Astrocyte of the spinal cord (primary cell): ENCODE data around the gene NBDY.
"Not testable (repeated sequence)": the region's sequence is repeated elsewhere in the genome, so short reads cannot be mapped to it uniquely, and the experiment has no call there.

ENCODE experiments used
- DNase-seq: peaks from one replicate; pipeline ENCODE4 v3.0.0; 2011; ENCODE audit warnings: low read depth, low spot score
- H3K4me3 ChIP-seq: 2 replicates; pipeline ENCODE4 v1.5.1; 2011; ENCODE audit warnings: low read depth, mild to moderate bottlenecking, low read length, moderate library complexity
- in situ Hi-C: cut with HindIII; loops from 2 replicates; pipeline ENCODE4 v1.10.0; 2017; ENCODE audit warnings: low sequenced_read_pairs
- TF ChIP-seq, protein P1 (sequence below): IDR thresholded peaks from 2 replicates; pipeline ENCODE4 v1.5.1; 2012; ENCODE audit warnings: low read depth, mild to moderate bottlenecking, low read length, inconsistent platforms

Gene NBDY

DNA sequence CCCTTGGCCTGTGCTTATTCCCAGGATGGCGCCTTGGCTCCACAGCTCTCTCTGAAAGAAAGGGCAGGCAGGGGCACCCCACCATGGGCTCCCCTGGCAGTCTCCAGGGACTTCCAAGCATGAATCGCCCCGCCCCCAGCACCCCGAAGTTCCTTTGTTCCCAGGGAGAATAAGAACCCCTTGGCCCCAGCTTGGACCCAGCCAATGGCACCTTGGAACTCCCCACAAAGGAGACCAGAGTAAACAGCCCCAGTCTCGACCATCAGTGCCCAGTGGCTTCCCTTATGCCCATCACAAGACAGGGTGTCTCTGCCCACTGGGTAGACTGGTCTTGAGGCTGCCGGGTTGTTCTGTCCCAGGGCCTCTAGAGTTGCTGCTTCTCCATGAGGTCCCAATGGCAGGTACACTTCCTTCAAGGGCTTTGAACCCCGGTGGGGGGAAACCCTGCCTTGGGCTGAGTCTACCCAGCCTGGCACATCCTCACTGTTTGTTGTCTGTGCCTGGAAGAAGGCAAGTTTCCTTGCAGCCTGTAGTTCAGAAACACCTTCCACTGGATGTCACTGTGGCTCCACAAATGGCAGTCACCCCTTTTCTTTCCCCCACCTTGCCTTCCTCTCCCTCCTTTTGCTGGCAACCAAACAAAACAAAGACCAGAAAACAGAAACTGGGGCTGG, 30.8 kb downstream of the NBDY start:
- no peak for DNase-seq
- in situ Hi-C loops: no loop called here
- H3K4me3 ChIP-seq: no peak overlapping the region
- TF ChIP-seq, protein P1, sequence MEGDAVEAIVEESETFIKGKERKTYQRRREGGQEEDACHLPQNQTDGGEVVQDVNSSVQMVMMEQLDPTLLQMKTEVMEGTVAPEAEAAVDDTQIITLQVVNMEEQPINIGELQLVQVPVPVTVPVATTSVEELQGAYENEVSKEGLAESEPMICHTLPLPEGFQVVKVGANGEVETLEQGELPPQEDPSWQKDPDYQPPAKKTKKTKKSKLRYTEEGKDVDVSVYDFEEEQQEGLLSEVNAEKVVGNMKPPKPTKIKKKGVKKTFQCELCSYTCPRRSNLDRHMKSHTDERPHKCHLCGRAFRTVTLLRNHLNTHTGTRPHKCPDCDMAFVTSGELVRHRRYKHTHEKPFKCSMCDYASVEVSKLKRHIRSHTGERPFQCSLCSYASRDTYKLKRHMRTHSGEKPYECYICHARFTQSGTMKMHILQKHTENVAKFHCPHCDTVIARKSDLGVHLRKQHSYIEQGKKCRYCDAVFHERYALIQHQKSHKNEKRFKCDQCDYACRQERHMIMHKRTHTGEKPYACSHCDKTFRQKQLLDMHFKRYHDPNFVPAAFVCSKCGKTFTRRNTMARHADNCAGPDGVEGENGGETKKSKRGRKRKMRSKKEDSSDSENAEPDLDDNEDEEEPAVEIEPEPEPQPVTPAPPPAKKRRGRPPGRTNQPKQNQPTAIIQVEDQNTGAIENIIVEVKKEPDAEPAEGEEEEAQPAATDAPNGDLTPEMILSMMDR: no peak

DNA sequence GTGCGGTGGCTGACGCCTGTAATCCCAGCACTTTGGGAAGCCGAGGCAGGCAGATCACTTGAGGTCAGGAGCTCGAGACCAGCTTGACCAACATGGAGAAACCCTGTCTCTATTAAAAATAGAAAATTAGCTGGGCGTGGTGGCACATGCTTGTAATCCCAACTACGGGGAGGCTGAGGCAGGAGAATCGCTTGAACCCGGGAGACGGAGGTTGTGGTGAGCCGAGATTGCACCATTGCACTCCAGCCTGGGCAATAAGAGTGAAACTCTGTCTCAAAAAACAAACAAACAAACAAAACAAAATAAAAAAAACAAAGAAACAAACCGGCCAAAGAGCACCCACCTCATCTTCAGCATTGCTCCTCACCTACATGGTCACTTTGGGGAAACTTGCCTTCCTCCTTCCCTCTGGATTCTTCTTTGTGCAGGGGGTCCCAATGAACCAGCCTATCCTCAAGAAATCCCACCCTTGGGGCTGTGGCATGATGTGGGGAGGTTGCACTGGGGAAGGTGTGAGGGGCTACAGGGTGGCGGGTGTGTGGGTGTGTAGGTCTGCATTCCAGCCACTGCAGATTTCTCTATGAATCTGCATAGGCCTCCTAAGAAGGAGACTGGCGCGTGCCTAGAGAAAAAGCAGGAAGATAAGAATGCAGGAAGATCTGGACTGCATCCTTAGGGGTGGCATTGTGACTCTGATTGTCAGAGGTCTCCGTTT, 31.5 kb downstream of the NBDY start:
- H3K4me3 ChIP-seq, in situ Hi-C loops, DNase-seq: not testable (repeated sequence)

DNA sequence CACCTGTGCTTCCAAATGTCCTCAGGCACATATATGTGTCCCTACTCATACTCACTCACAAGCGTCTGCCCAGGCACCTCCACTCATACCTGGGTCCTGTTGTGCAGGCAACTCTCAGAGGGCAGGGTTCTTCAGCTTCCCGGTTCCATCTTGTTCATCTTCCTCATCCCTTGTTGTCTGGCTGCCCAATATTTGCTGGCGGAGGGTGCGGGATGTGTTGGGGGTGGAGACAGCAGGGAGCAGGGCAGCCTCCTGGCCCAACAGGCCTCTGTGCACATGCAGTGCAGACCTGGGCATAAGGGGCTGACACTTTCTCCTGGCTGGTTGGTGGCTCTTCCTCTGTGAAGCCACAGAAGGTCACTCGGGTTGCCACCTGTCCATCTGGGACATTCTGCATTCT, 32.1 kb downstream of the NBDY start:
- DNase-seq: no peak
- in situ Hi-C loops: no loop called here
- no peak overlapping the region for H3K4me3 ChIP-seq
- TF ChIP-seq, protein P1: no peak

DNA sequence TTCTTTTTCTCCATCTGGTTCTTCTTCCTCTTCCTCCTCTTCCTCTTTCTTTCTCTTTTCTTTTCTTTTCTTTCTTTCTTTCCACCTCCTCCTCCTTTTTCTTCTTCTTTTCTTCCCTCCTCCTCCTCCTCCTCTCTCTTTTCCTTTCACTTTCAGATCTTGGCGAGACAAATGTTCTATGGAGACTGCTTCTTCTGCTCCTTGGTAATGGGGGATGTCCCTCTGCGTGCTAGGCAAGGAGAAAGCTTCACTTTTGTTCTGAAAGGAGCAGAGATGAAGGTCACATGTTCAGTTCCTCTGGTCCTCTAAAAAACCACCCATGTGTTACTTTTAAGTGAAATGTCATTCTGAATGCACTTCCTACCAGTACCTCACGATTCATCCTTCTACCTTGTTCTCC, 33.2 kb downstream of the NBDY start:
- H3K4me3 ChIP-seq: no peak overlapping the region
- DNase-seq: no peak
- TF ChIP-seq, protein P1: no peak
- in situ Hi-C loops: no loop called here

DNA sequence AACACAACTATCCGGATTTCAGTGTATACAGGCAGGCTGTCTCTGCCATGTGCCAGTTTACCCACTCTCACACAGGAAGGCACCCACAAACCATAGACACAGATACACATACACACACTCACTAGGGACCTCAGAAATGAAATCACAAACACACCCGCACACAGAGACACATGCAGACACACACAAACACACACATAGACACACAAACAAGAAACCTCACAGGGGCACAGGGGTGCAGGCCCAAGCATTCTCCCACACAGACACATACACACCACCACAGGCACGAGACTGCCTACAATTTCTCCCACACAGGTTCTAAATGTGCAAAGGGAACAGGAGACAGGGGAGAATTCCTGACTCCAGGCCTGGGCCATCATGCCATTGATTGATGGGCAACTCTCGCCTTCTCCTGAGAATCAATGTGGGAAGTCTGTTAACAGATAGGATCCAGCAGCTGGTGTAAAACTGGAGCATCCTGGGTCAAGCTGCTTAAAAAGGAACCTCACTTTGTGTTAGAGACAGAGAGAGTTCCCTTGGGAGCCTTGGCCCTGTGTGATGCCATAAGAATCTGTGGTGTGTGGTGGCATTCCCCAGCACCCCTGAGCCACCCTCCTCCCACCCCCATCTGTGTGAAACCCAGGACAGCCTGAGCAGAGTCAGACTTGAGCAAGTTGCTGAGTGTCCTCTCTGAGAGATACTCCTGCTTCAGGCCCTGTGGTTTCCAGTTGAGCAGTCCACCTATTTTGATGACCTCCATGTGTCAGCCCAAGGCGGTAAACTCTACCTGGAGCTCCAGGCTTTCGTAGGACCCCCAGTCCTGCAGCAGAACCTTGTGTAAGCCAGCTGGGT, 33.9 kb downstream of the NBDY start:
- H3K4me3 ChIP-seq: no peak overlapping the region
- in situ Hi-C loops: no loop called here
- no peak for DNase-seq
- TF ChIP-seq, protein P1: no peak

DNA sequence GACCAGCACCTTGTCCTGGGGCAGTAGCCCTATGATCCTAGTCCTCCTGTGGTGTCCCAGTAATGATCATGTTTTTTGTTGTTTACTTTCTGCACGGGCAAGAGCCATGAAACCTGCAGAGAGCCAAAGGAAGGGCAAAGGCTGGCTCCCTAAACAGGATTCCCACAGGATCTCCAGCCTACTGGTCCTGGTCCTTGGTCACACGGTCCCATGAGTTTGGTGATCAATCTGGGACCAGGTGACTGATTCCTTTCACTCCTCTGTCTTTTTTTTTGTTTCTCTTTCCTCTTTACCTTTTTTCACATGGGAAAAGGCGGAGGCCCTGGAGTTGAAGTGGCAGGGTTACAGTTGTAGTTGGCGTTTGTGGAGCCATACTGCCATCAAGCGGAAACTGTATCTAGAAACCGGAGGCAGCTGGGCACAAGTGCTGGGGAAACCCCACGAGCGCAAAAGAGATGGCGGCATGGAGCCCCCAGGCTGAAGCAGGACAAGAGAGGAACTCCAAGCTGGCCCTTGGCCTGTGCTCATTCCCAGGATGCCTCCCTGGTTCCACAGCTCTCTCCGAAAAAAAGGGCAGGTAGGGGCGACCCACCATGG, 34.6 kb downstream of the NBDY start:
- in situ Hi-C loops: no loop called here
- peak overlapping the region; percentile 35 for H3K4me3 ChIP-seq
- TF ChIP-seq, protein P1: peak; percentile 19
- DNase-seq: peak; percentile 39
